KBM-7 (cell line): Measurements from ENCODE around the gene CTPS2.
"Not testable (repeated sequence)": the region's sequence is repeated elsewhere in the genome, so short reads cannot be mapped to it uniquely, and the experiment has no call there.

Source experiments
- DNase-seq: peaks from one replicate; pipeline ENCODE4 v3.0.0-alpha.2; 2015
- in situ Hi-C: fragments of 300-500 bp; cut with MboI; formaldehyde crosslinking; loops from 2 replicates; pipeline ENCODE4 v1.14.3; 2020; ENCODE audit warnings: low sequenced_read_pairs, low pct_unique_long_range_greater_than_20kb, mixed read lengths

The CTPS2 gene

DNA sequence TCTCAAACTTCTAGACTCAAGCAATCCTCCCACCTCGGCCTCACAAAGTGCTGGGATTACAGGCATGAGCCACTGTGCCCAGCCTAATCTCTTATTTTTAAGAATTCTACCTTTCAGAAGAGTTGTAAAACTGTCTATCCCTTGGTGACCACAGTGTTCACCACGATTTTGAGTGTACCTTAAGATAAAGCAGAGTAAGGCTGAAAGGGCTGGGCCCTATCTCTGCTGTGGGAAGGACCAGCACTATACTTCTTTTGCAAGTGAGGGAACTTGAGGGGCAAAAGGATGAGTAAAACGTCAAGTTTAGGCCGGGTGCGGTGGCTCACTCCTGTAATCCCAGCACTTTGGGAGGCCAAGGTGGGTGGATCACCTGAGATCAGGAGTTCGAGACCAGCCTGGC is 4.0 kb upstream of the CTPS2 start:
- in situ Hi-C loops, DNase-seq: not testable (repeated sequence)

DNA sequence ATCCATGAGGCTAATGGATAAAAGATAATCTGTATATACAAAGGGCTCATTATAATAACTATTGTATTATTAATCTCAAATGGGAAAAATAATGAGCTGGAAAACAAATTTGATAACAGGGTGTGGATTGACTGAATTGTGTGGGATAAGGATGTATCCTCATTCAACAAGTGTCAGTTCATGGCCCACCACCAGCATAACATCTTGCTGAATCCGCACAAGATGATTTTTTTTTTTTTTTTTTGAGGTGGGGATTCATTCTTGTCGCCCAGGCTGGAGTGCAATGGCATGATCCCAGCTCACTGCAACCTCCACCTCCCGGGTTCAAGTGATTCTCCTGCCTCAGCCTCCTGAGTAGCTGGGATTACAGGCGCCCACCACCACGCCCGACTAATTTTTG is 3.2 kb upstream of the CTPS2 start:
- in situ Hi-C loops, DNase-seq: not testable (repeated sequence)

DNA sequence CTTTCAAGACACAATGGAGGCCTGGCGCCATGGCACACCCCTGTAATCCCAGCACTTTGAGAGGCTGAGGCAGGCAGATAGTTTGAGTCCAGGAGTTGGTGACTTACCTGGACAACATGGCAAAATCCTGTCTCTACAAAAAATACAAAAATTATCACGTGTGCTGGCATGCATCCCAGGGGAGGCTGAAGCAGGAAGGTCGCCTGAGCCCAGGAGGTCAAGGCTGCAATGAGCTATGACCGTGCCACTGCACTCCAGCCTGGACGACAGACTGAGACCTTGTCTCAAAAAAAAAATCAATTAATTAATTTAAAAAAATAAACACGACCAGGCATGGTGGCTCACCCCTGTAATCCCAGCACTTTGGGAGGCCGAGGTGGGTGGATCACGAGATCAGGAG is 2.0 kb upstream of the CTPS2 start:
- in situ Hi-C loops = no loop called here
- no peak for DNase-seq

DNA sequence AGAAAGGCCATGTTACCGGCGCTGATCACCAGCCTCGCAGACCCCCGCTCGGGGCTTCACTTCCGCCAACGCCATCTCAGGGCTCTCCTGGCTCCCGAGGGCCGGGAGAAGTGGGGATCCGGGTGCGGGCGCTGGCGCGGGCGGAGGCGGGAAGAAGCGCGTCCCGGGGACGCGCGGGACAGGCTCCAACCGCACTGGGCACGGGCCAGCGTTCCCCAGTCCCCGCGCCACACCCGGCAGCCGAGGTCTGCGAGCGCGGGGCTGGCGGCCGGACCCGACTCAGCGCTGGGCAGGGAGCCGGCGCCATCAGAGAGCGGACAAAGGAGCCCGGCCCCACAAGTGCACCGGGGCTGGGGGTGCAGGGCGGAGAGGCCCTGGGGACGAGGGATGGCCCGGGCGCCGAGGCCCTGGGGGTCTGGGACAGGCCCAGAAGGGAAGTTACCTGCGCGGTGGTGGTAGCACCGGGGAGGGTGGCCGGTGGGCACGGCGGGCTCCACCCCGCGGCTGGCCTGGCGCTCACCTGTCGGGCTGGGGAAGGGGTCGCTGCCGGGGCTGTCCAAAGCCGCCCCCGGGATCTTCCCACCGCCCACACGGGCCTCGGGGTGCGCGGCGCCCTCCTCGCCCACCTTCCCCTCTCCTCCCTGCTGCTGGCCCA is 449 bp downstream of the CTPS2 start:
- DNase-seq = peak; percentile 37
- in situ Hi-C loops = no loop called here

DNA sequence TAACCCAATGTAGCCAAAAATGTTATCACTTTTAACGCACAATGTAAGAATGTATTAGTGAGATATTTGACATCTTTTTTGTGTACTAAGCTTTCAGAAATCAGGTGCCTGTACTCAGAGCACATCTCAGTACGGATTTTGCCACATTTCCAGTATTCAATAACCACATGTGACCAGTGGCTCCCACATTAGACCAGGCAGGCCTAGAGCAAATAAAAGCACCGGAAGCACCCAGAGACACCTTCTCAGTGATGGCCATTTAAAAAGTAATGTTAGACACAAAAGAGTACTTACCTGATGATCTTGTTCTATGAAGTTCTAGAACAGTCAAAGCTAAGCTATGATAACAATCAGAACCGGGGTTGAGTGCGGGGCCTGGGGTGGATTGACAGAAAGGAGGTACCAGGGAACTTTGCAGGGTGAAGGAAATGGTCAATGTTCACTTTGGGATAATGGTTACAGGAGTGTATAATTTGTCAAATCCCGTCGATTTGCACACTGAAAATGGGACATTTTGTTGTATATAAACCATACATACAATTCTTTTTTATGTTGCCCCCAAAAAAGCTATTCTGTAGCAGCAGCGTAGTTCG is 1.2 kb downstream of the CTPS2 start:
- in situ Hi-C loops = no loop called here
- DNase-seq = peak; percentile 23

DNA sequence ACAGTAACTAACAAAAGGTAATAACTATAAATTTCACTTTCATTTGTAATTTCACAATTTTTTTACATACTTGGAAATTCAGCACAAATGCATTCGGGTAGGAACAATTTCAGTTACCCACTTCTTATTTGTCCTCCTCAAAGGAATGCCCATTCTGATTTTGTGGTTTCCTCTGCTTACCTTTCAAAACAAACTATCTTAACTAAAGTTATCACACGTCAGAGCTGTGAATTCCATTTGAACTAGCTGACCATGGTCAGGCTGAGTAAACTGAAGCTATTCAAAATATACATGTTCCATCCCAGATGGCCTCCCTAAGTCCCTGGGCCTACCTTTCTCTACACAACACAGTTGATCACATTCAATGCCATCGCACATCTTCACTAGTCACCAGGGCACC is 4.5 kb downstream of the CTPS2 start:
- in situ Hi-C loops = no loop called here
- DNase-seq = no peak

DNA sequence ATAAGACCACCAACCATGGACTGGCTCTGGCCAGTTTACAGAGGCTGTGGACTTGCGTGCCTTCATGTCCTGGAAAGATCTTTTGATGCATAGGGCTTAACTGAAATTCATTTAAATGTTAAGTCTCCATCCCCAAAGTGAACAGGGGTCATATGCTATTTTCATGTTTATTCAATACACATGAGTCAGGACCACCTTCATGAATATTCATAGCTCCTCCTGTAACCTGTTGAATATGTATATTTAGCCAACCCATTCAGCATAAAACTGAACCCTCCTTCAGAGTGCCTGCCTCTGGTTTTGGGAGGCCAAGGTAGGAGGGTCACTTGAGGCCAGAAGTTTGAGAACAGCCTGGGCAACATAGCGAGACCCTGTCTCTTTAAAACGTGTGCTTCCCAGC is 7.1 kb downstream of the CTPS2 start:
- in situ Hi-C loops = no loop called here
- no peak for DNase-seq

DNA sequence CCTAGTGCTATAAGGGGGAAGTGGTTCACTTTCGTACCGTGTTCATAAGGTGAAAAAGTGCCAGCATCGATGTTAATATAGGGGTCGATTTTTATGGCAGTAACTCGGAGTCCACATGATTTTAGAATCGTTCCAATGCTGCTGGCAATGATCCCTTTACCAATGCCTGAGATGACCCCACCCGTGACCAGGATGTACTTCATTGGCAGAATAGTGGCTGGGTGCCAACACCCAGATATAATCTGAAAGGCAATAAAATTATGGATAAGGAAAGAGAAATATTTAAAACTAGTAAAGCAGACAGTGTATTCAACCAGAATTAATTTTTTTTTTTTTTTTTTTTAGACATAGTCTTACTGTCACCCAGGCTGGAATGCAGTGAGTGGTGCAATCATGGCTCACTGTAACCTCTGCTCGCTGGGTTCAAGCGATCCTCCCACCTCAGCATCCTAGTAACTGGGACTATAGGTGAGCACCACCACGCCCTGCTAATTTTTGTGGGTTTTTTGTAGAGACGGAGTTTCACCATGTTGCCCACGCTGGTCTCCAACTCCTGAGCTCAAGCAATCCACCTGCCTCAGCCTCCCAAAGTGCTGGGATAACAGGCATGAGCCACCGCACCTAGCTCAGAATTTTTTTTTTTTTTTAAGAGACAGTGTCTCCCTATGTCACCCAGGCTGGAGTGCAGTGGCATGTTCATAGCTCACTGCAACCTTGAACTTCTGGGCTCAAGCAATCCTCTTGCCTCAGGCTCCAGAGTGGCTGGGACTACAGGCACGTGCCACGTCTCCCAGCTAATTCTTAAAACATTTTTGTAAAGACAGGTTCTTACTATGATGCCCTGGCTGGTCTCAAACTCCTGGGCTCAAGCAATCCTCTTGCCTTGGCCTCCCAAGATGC is 9.5 kb downstream of the CTPS2 start:
- in situ Hi-C loops = no loop called here
- no peak for DNase-seq

DNA sequence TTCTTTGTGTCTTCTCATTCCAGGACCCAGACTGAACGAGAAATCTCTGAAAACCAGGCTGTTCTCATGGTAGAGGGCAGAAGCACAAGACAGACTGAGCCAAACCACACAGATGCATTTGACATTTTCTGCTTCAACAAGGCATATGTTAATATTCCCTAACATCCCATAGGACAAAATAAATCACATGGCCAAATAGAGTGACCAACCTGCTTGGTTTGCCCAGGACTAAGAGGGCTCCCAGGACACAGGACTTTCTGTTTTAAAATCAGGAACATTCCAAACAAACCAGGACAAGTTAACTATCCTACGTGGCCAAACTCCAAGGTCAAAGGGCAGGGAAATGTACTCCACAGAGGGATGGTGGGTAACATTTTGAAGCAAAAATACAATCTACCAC is 11.7 kb downstream of the CTPS2 start:
- DNase-seq = no peak
- in situ Hi-C loops = no loop called here

DNA sequence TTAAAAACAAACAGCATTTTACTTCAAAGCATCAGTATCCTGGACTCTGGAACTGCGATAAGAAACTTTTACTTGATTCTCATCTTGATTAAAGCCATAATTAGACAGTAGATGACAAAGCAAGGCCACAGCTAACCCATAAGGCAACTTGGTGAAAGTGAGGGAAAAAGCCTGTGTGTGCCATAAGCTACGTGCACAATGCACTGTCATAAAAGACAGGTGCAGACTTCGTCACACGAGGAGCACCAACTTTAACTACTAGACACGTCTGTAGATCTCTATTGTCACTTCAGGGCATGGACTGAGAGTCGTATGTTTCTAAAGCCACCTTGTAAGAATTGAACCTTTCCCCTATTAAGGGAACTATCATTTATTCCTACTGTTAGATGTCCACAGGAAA is 13.1 kb downstream of the CTPS2 start:
- in situ Hi-C loops = no loop called here

DNA sequence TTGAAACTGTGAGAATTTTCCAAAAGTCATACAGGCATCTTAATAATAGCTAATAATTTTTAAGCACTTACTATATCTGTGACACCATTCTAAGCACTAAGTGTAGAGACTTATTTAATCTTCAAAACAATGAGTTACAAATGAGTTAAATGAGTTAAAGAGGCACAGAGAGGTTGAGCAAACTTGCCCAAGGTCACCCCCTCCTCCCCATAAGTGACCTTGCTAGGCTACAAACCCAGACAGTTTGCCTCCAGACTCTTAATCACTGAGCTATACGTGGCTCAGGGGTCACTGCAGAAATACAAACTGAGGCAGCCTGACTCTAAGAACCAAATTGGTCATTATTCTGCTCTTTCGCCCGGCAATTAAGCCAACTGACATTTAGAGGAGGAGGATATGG is 15.5 kb downstream of the CTPS2 start:
- DNase-seq = no peak
- in situ Hi-C loops = no loop called here

More for the DNA sequence above, 13.1 kb downstream of the CTPS2 start:
- DNase-seq = no peak

DNA sequence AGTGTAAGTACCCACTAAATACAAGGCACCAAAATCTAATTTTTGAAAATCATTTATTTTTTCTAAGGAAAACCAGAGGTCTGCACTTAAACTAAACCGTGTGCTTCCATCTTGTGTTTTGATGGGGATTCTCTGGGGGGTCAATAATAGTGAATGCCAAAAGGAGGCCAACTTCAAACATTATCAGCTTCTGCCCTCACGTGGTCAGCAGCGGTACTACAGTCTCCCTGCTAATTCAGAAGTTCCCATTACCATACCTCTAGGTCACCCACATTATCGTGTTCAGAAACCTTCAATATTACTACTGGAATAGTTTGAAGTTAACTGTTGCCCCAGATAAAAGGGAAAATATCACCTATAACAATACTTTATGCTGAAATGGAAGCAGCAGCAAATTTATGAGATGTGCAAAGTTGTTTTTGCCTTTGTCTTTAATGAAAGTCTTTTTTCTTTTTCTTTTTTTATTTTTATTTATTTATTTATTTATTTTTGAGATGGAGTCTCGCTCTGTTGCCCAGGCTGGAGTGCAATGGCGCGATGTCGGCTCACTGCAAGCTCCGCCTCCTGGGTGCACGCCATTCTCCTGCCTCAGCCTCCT is 17.3 kb downstream of the CTPS2 start:
- in situ Hi-C loops = no loop called here
- DNase-seq = peak; percentile 75

DNA sequence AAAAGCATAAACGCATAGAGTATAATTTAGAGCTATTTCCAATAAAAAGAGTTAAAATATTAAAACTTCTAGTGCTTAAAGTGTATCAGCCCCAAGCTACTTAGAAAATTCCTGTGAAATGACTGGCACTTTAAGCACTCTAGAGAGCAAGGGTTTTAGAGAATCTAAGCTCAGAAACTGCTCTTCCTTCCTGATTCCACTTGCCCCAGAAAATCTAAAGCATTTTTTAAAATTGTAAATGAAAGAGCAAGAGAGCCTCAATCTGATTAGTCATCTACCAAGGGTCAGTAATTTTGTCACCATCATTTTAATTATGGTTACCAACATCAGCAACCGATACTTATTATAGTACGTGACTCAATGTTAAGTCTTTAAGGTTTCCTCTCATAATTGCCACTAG is 25.0 kb downstream of the CTPS2 start:
- in situ Hi-C loops = no loop called here
- no peak for DNase-seq

DNA sequence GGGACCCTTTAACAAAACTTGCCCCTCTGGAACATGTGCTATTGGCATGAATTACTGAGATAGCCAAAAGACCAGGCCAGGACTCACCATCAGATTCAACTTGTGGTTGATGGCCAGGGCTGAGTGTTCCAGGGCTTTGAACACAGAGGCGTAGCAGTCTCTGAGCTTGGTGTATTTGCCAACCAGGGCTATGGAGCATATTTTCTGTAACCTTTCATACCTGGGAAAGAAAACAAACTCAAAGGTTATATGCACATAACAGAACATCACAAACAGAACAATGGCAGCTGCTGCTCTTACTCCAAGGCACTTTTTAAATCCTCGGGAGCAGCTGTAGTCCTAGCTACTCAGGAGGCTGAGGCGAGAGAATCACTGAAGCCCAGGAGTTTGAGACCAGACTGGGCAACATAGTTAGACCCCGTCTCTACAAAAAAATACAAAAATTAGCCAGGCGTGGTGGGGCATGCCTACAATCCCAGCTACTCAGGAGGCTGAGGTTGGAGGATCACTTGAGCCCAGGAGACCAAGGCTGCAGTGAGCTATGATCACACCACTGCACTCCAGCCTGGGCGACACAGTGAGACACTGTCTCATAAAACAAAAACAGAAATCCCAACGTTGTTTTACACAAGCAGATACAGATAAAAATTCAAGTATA is 29.3 kb downstream of the CTPS2 start:
- no peak for DNase-seq
- in situ Hi-C loops = no loop called here

DNA sequence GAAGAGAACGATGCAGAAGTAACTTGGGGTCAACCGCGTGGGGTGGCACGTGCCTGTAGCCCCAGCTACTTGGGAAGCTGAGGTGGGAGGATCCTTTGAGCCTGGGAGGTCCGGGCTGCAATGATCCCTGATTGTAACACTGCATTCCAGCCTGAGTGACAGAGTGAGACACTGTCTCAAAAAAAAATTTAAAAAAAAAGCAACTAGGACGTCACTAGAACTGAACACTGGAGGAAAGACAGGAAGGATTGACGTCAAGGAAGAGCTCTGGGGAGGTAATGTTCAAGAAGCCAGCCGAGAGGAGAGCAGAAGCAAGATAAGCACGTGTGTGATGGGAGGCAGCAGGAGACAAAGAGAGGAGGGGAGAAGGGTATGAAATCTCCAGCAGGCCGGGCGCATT is 33.8 kb downstream of the CTPS2 start:
- in situ Hi-C loops = no loop called here
- no peak for DNase-seq

DNA sequence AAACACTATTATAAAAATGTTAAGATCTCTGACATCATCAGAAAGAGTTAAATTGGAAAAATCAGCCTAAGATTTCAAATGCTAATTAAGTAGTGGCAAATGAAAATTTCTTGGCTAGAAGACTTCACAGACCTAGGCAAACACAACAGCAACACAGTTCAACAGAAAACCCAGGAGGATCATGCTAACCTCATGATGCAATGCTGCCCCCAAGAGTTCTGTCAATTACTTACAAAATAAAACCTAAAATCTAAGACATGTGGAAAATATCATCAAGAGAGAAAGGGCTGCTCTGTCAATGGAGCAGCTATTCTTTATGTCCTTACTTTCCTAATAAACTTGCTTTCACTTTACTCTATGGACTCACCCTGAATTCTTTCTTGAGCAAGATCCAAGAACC is 41.5 kb downstream of the CTPS2 start:
- peak; percentile 76 for DNase-seq
- in situ Hi-C loops = no loop called here

DNA sequence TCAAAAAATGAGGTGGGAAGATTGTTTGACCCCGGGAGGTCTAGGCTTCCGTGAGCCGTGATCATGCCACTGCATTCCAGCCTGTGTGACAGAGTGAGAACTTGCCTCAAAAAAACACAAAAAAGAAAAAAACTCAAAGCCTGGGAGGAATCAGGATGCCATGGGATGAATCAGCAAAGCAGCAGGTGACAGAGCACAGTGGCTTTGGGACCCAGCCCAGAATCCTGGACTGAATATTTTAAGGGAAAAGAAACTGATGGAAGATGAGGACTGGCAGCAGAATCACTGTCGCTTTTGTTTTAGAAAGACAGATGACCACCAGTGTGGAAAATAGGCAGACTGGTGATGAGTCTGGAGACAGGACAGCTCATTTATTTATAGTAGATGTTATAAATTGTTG is 45.9 kb downstream of the CTPS2 start:
- in situ Hi-C loops = no loop called here
- no peak for DNase-seq

DNA sequence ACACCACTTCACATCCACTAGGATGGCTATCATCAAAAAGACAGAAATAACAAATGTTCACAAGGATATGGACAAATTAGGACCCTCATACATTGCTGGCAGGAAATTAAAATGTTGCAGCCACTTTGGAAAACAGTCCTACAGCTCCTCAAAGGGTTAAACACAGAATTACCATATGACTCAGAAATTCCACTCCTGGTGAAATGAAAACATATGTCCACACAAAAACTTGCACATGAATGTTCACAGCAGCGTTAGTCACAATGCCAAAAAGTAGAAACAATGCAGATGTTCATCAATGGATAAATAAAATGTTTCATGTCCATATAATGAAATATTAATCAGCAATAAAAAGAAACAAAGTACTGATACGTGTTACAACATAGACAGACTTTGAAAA is 47.4 kb downstream of the CTPS2 start:
- no peak for DNase-seq
- in situ Hi-C loops = no loop called here

DNA sequence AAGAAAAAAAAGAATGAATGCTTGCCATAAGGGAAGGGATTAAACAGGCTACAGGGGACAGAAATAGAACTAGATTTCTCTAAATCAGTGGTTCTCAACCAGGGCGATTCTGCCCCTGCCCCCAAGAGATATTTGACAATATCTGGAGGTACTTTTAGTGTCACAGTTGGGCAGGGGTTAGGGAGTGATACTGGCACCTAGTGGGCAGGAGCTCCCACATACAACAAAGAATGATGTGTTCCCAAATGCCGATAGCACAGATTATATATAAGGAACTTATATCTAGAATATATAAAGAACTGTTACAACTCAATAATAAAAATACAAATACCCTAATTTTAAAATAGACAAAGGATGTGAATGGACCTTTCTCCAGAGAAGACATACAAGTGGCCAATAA is 47.8 kb downstream of the CTPS2 start:
- no peak for DNase-seq
- in situ Hi-C loops = no loop called here

DNA sequence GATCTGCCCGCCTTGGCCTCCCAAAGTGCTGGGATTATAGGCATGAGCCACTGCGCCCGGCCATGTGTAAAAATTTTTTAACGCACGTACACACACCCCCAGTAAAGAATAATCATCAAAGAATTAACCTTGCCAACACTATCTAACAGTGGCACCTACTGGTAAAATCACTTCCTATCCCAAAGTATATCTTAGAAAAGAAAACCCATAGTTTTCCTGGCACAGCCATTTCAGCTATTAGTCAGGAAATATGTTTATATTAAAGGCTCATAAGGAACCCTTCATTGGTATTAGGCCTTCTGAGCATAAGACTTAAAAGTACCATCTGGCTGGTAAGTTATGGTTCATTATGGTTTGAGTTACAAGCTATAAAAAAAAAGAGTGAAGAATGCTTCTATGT is 48.4 kb downstream of the CTPS2 start:
- no peak for DNase-seq
- in situ Hi-C loops = no loop called here
